ENCODE data around the gene DGLUCY.
A peak's percentile ranks its signal among the peaks of the same experiment; 100 is the strongest.

DGLUCY gene

GRCh38 chr14:91135039-91135438, 21.2 kb downstream of the DGLUCY start:
- TF ChIP-seq, protein P1, sequence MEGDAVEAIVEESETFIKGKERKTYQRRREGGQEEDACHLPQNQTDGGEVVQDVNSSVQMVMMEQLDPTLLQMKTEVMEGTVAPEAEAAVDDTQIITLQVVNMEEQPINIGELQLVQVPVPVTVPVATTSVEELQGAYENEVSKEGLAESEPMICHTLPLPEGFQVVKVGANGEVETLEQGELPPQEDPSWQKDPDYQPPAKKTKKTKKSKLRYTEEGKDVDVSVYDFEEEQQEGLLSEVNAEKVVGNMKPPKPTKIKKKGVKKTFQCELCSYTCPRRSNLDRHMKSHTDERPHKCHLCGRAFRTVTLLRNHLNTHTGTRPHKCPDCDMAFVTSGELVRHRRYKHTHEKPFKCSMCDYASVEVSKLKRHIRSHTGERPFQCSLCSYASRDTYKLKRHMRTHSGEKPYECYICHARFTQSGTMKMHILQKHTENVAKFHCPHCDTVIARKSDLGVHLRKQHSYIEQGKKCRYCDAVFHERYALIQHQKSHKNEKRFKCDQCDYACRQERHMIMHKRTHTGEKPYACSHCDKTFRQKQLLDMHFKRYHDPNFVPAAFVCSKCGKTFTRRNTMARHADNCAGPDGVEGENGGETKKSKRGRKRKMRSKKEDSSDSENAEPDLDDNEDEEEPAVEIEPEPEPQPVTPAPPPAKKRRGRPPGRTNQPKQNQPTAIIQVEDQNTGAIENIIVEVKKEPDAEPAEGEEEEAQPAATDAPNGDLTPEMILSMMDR (IDR thresholded peaks at IDR 0.05; ENCODE audit: low read depth, low read length, missing control alignments): no peak
- no peak overlapping the region for H3K4me3 ChIP-seq (replicated peaks; ENCODE audit: low read depth, low read length)
- DNase-seq (ENCODE audit: extremely low read depth, low read depth): no peak

DNA sequence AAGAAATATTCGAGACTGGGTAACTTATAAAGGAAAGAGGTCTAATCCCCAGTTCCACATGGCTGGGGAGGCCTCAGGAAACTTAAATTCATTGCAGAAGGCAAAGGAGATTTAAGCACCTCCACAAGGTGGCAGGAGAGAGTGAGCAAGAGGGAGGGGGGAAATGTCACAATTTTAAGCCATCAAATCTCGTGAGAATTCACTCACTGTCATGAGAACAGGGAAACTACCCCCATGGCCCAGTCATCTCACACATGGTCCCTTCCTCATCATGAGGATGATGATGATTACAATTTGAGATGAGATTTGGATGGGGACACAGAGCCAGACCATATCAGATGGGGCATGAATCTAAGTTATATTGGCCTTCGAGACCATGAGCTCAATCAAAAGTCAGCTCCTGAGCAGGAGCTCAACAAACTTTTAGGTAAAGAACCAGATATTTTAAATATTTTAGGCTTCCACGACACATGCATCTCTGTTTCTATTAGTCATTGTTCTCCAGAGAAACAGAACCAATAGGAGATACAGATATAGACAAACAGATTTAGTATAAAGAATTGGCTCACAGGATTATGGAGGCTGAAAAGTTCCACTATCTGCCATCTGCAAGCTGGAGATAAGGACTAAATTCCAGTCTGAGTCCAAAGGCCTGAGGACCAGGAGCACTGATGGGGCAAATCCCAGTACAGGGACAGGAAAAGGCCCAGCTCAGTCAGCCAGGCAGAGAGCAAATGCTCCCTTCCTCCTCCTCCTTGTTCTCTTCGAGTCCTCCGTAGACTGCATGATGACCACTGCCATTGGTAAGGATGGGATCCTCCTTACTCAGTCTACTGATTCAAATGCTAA, 24.9 kb downstream of the DGLUCY start:
- DNase-seq (ENCODE audit: extremely low read depth, low read depth): no peak
- TF ChIP-seq, protein P1 (IDR thresholded peaks at IDR 0.05; ENCODE audit: low read depth, low read length, missing control alignments): peak; percentile 49
- no peak overlapping the region for H3K4me3 ChIP-seq (replicated peaks; ENCODE audit: low read depth, low read length)

- H3K4me3 ChIP-seq (replicated peaks; ENCODE audit: low read depth, low read length): no peak overlapping the region
- TF ChIP-seq, protein P1 (IDR thresholded peaks at IDR 0.05; ENCODE audit: low read depth, low read length, missing control alignments): no peak
- no peak for DNase-seq (ENCODE audit: extremely low read depth, low read depth)
Measured at GRCh38 chr14:91139776-91140175, 25.9 kb downstream of the DGLUCY start.

GRCh38 chr14:91140672-91141071, 26.8 kb downstream of the DGLUCY start:
- DNase-seq (ENCODE audit: extremely low read depth, low read depth): no peak
- TF ChIP-seq, protein P1 (IDR thresholded peaks at IDR 0.05; ENCODE audit: low read depth, low read length, missing control alignments): peak; percentile 36
- H3K4me3 ChIP-seq (replicated peaks; ENCODE audit: low read depth, low read length): no peak overlapping the region

- TF ChIP-seq, protein P1 (IDR thresholded peaks at IDR 0.05; ENCODE audit: low read depth, low read length, missing control alignments): no peak
- DNase-seq (ENCODE audit: extremely low read depth, low read depth): no peak
Measured at GRCh38 chr14:91142214-91142668, 28.4 kb downstream of the DGLUCY start.

DNA sequence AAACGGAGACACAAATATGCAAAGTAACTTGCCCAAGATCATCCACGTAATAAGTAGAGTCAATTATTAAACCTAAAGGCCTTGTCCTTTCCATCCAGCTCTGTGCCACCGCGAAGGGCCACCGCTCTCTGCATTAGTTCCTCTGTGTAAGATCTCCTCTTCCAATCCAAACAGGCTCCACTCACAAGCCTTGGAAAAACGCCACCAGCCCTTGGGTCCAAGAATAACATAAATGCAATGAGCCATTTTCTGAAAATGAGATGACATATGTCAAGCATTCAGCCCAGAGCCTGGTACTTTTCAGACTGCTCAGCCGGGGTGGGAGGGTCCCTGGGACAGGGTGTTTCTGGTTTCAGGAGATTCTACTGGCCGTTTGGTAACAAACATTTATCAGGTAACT, 30.0 kb downstream of the DGLUCY start:
- no peak overlapping the region for H3K4me3 ChIP-seq (replicated peaks; ENCODE audit: low read depth, low read length)
- DNase-seq (ENCODE audit: extremely low read depth, low read depth): no peak
- TF ChIP-seq, protein P1 (IDR thresholded peaks at IDR 0.05; ENCODE audit: low read depth, low read length, missing control alignments): no peak

More at GRCh38 chr14:91142214-91142668, 28.4 kb downstream of the DGLUCY start:
- H3K4me3 ChIP-seq (replicated peaks; ENCODE audit: low read depth, low read length): no peak overlapping the region

Measured in HFF-Myc (cell line).